Liver (tissue), 9 donors: ENCODE measurements around the gene LEF1. TPM values are rescaled to one million over a fixed set of nuclear protein-coding genes. Genes with fewer than 3 reads are reported as not detected.

ENCODE experiments used
- DNase-seq: peaks from one replicate; pipeline ENCODE4 v3.0.0-alpha.2; 2017; ENCODE audit warnings: low spot score
- H3K27ac ChIP-seq, 2 donors: one replicate each; pipeline ENCODE4 v1.7.0; 2013; ENCODE audit warnings: inconsistent platforms in 2 of 2, low read length in 2 of 2, control low read depth in 1 of 2, low read depth in 1 of 2, mild to moderate bottlenecking in 1 of 2
- H3K27me3 ChIP-seq, 4 donors: one replicate each; pipeline versions ENCODE4 v1.6.1 to v1.7.0; 2013; ENCODE audit warnings: low read length in 3 of 4, inconsistent platforms in 1 of 4, mild to moderate bottlenecking in 1 of 4, moderate library complexity in 1 of 4; ENCODE audit not compliant: control insufficient read depth in 4 of 4, insufficient read depth in 4 of 4
- H3K36me3 ChIP-seq, 4 donors: one replicate each; pipeline versions ENCODE4 v1.6.1 to v1.7.0; 2013; ENCODE audit warnings: low read length in 3 of 4, mild to moderate bottlenecking in 3 of 4, low read depth in 1 of 4, moderate library complexity in 1 of 4; ENCODE audit not compliant: control insufficient read depth in 4 of 4, insufficient read depth in 3 of 4
- H3K4me1 ChIP-seq, 4 donors: one replicate each; pipeline versions ENCODE4 v1.6.1 to v1.7.0; 2013; ENCODE audit warnings: low read length in 3 of 4, mild to moderate bottlenecking in 3 of 4, moderate library complexity in 1 of 4; ENCODE audit not compliant: control insufficient read depth in 4 of 4, insufficient read depth in 4 of 4
- H3K4me3 ChIP-seq, 3 donors: one replicate each; pipeline versions ENCODE4 v1.6.1 to v1.7.0; 2013; ENCODE audit warnings: low read length in 3 of 3, control low read depth in 1 of 3, low read depth in 1 of 3, mild to moderate bottlenecking in 1 of 3
- H3K9ac ChIP-seq, 2 donors: one replicate each; pipeline ENCODE4 v1.7.0; 2013; ENCODE audit warnings: low read length in 2 of 2, mild to moderate bottlenecking in 2 of 2, moderate library complexity in 2 of 2, control low read depth in 1 of 2, low read depth in 1 of 2
- H3K9me3 ChIP-seq, 4 donors: one replicate each; pipeline versions ENCODE4 v1.6.1 to v1.7.0; 2013; ENCODE audit warnings: low read length in 3 of 4; ENCODE audit not compliant: control insufficient read depth in 4 of 4
- ATF3 ChIP-seq: IDR thresholded peaks from 2 replicates; pipeline ENCODE4 v1.6.1; 2016; ENCODE audit warnings: antibody characterized with exemption
- EGR1 ChIP-seq, 2 donors: IDR thresholded peaks; 2 replicates each; pipeline ENCODE4 v1.6.1; 2016 to 2018; ENCODE audit warnings: antibody characterized with exemption in 2 of 2, low read depth in 2 of 2
- FOXA1 ChIP-seq: IDR thresholded peaks from 2 replicates; pipeline ENCODE4 v1.6.1; 2016; ENCODE audit warnings: antibody characterized with exemption
- GABPA ChIP-seq, 2 donors: IDR thresholded peaks in 1 of 2; conservative IDR thresholded peaks in 1 of 2; 2 replicates each; pipeline ENCODE4 v1.6.1; 2016; ENCODE audit warnings: antibody characterized with exemption in 2 of 2, mild to moderate bottlenecking in 1 of 2, moderate library complexity in 1 of 2
- HNF4A ChIP-seq, 2 donors: conservative IDR thresholded peaks; 2 replicates each; pipeline ENCODE4 v1.6.1; 2016; ENCODE audit warnings: antibody characterized with exemption in 2 of 2, mild to moderate bottlenecking in 2 of 2
- MAX ChIP-seq: IDR thresholded peaks from 2 replicates; pipeline ENCODE4 v1.6.1; 2016; ENCODE audit warnings: antibody characterized with exemption
- NR2F2 ChIP-seq: IDR thresholded peaks from 2 replicates; pipeline ENCODE4 v1.6.1; 2016; ENCODE audit warnings: antibody characterized with exemption
- RAD21 ChIP-seq, 2 donors: IDR thresholded peaks; 2 replicates each; pipeline ENCODE4 v1.6.1; 2016; ENCODE audit warnings: antibody characterized with exemption in 2 of 2, mild to moderate bottlenecking in 2 of 2
- REST ChIP-seq: IDR thresholded peaks from 2 replicates; pipeline ENCODE4 v1.6.1; 2016; ENCODE audit warnings: antibody characterized with exemption, mild to moderate bottlenecking
- SP1 ChIP-seq: IDR thresholded peaks from 2 replicates; pipeline ENCODE4 v1.6.1; 2018; ENCODE audit warnings: antibody characterized with exemption, mild to moderate bottlenecking
- TAF1 ChIP-seq: conservative IDR thresholded peaks from 2 replicates; pipeline ENCODE4 v1.6.1; 2016; ENCODE audit warnings: antibody characterized with exemption, mild to moderate bottlenecking
- YY1 ChIP-seq: IDR thresholded peaks from 2 replicates; pipeline ENCODE4 v1.6.1; 2016; ENCODE audit warnings: antibody characterized with exemption, mild to moderate bottlenecking
- WGBS: extraction: QIAGEN DNeasy Blood & Tissue Kit; methylation state at CpG from one replicate; pipeline ENCODE4 v1.1.7; 2013; 5-methylcytosine and 5-hydroxymethylcytosine counted together
- polyA plus RNA-seq, 2 donors: library from polyadenylated mRNA; stranded (reverse) in 1 of 2; unstranded in 1 of 2; fragments of 200-250 nt in 1 of 2; fragments of >200 nt in 1 of 2; fragmentation: Nextera tagmentation in 1 of 2; extraction: Ambion mirVana in 1 of 2; gene quantifications; one replicate each; pipeline versions ENCODE4 v1.2.1 to v1.2.3, GENCODE V29; 2013 to 2015
- total RNA-seq, 2 donors: library from RNA; depleted of rRNA; stranded (reverse); fragments of >200 nt; gene quantifications; one replicate each; pipeline ENCODE4 v1.2.3, GENCODE V29; 2014
- TF ChIP-seq, protein P1 (sequence below): fragments of 150-350 bp; IDR thresholded peaks from 2 replicates; pipeline ENCODE4 v1.5.1; 2017; ENCODE audit warnings: improper control_type of control experiment, low read depth, low read length; ENCODE audit not compliant: missing input control
- TF ChIP-seq, protein P2 (sequence below): IDR thresholded peaks from 2 replicates; pipeline ENCODE4 v1.6.1; 2016; ENCODE audit warnings: antibody characterized with exemption
- donor health status: healthy.
- donor health status: healthy.
- donor health status: healthy.
- donor health status: healthy.
- donor health status: healthy.

The LEF1 gene
- total and polyA plus RNA-seq, 4 donors, result 0.22 to 6.4 (median 0.46) TPM

- H3K36me3 ChIP-seq, result no peaks in the 10 kb centered on the region
- TF ChIP-seq FOXA1 (no peak), YY1 (no peak), NR2F2 (no peak), HNF4A (conservative IDR thresholded peaks at IDR 0.05) (no peak), REST (no peak)
- no peak overlapping the region for H3K4me3 ChIP-seq
- H3K27ac ChIP-seq, result no peak overlapping the region
- 83% methylated on average over 7 of the region's 7 CpGs for WGBS
- H3K9me3 ChIP-seq, result peaks cover 0 to 2% (median 0%) of the 10 kb centered on the region in 4 donors
- no peak for DNase-seq
- H3K27me3 ChIP-seq, result peaks cover 0 to 7% (median 2%) of the 10 kb centered on the region in 4 donors
- no peaks in the 10 kb centered on the region for H3K4me1 ChIP-seq
- H3K9ac ChIP-seq, result no peak overlapping the region
These were observed 28.4 kb downstream of the LEF1 start for GRCh38 chr4:108140328-108140727.

DNA sequence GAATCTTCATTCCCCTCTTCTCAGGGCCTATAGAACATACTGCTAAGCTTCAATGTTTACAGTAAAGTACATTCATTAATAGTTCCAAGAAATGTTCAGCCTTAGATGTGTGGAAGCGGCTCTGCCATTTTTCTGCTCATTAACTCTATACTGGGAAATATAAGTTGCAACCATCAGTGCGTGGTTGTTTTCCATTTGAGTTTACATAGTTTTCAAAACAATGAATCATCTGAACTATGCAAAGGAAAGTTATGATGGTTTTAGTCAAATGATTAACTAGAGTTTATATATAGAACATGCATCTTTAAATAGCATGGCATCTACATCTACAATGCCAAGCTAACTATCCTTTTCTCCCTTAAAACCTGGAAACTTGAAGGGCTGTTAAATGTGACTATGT is 29.6 kb downstream of the LEF1 start:
- Histone ChIP-seq H3K27me3 (peaks cover 0 to 5% (median 2%) of the 10 kb centered on the region in 4 donors), H3K9ac (no peak overlapping the region), H3K4me1 (no peaks in the 10 kb centered on the region), H3K27ac (no peak overlapping the region), H3K9me3 (peaks cover 0 to 2% (median 0%) of the 10 kb centered on the region in 4 donors), H3K36me3 (no peaks in the 10 kb centered on the region), H3K4me3 (no peak overlapping the region)
- no peak for DNase-seq
- WGBS, result 88% methylated on average over 2 of the region's 2 CpGs
- no peak for TF ChIP-seq NR2F2
- no peak for TF ChIP-seq EGR1 (IDR thresholded peaks at IDR 0.05; ENCODE audit: low read depth in 2 of 2)
- TF ChIP-seq REST, result no peak
- no peak for TF ChIP-seq GABPA (IDR thresholded peaks at IDR 0.05 in 1 of 2, conservative IDR thresholded peaks at IDR 0.05 in 1 of 2)
- TF ChIP-seq ATF3, result no peak

DNA sequence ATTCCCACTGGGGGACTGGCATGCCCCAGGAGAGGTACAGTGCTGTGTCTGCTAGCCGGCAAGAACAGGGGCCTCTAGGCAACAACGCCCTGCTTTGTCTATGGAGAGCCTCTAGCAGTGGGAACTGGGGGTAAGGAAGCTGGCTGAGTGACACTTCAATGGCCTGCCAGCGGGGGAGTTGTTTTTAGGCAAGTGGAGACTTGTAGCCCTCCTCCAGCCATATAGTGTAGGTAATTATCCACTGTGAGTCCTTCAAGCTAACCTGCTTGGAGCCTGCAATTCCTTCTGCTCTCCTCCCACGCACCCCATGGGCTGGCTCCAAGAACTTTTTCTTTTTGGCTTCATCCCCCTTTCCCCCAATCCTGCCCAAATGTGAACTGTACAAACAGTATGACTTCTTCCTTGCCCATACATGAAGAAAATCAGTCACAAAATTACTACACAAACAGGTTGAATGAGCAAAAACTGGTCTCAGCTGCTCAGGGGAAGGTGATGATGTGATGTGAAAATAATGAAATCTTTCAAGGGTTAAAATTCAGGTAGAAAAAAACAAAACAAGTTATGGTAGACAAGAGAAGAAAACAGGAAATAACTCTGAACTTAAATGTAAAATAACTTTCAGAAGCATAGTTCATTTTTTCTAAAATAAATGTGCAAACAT is 33.1 kb downstream of the LEF1 start:
- Histone ChIP-seq H3K36me3 (no peaks in the 10 kb centered on the region), H3K9me3 (peaks cover 0 to 2% (median 0%) of the 10 kb centered on the region in 4 donors), H3K9ac (no peak overlapping the region), H3K4me1 (no peaks in the 10 kb centered on the region), H3K4me3 (no peak overlapping the region), H3K27ac (no peak overlapping the region), H3K27me3 (peaks cover 0 to 7% (median 0%) of the 10 kb centered on the region in 4 donors)
- 62% methylated on average over 4 of the region's 4 CpGs for WGBS
- DNase-seq, result no peak
- TF ChIP-seq HNF4A (conservative IDR thresholded peaks at IDR 0.05) (no peak), YY1 (no peak), FOXA1 (no peak), SP1 (no peak), ATF3 (no peak), EGR1 (IDR thresholded peaks at IDR 0.05; ENCODE audit: low read depth in 2 of 2) (no peak), MAX (no peak), RAD21 (IDR thresholded peaks at IDR 0.05) (no peak), TAF1 (no peak)
- TF ChIP-seq, protein P1, sequence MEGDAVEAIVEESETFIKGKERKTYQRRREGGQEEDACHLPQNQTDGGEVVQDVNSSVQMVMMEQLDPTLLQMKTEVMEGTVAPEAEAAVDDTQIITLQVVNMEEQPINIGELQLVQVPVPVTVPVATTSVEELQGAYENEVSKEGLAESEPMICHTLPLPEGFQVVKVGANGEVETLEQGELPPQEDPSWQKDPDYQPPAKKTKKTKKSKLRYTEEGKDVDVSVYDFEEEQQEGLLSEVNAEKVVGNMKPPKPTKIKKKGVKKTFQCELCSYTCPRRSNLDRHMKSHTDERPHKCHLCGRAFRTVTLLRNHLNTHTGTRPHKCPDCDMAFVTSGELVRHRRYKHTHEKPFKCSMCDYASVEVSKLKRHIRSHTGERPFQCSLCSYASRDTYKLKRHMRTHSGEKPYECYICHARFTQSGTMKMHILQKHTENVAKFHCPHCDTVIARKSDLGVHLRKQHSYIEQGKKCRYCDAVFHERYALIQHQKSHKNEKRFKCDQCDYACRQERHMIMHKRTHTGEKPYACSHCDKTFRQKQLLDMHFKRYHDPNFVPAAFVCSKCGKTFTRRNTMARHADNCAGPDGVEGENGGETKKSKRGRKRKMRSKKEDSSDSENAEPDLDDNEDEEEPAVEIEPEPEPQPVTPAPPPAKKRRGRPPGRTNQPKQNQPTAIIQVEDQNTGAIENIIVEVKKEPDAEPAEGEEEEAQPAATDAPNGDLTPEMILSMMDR, result no peak
- TF ChIP-seq, protein P2, sequence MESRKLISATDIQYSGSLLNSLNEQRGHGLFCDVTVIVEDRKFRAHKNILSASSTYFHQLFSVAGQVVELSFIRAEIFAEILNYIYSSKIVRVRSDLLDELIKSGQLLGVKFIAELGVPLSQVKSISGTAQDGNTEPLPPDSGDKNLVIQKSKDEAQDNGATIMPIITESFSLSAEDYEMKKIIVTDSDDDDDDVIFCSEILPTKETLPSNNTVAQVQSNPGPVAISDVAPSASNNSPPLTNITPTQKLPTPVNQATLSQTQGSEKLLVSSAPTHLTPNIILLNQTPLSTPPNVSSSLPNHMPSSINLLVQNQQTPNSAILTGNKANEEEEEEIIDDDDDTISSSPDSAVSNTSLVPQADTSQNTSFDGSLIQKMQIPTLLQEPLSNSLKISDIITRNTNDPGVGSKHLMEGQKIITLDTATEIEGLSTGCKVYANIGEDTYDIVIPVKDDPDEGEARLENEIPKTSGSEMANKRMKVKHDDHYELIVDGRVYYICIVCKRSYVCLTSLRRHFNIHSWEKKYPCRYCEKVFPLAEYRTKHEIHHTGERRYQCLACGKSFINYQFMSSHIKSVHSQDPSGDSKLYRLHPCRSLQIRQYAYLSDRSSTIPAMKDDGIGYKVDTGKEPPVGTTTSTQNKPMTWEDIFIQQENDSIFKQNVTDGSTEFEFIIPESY, result no peak
